ENCODE data around the gene MAN1A2.
"Not testable (repeated sequence)": the region's sequence is repeated elsewhere in the genome, so short reads cannot be mapped to it uniquely, and the experiment has no call there.

The MAN1A2 gene

GRCh38 chr1:117541585-117541984 lies 174.3 kb downstream of the MAN1A2 start:
- DNase-seq (ENCODE audit: low read depth) = no peak
- no peak overlapping the region for H3K4me3 ChIP-seq (ENCODE audit: low read depth, low read length)

- DNase-seq (ENCODE audit: low read depth) = no peak
- no peak overlapping the region for H3K4me3 ChIP-seq (ENCODE audit: low read depth, low read length)
These were observed 177.4 kb downstream of the MAN1A2 start for GRCh38 chr1:117544509-117545109.

GRCh38 chr1:117546467-117546866 lies 179.2 kb downstream of the MAN1A2 start:
- DNase-seq (ENCODE audit: low read depth) = no peak

GRCh38 chr1:117553471-117553870 lies 186.2 kb downstream of the MAN1A2 start:
- no peak for DNase-seq (ENCODE audit: low read depth)
- H3K4me3 ChIP-seq (ENCODE audit: low read depth, low read length) = no peak overlapping the region

More at GRCh38 chr1:117546467-117546866, 179.2 kb downstream of the MAN1A2 start:
- no peak overlapping the region for H3K4me3 ChIP-seq (ENCODE audit: low read depth, low read length)

- no peak overlapping the region for H3K4me3 ChIP-seq (ENCODE audit: low read depth, low read length)
- DNase-seq (ENCODE audit: low read depth) = no peak
These were observed 188.6 kb downstream of the MAN1A2 start for GRCh38 chr1:117555806-117556205.

- no peak overlapping the region for H3K4me3 ChIP-seq (ENCODE audit: low read depth, low read length)
- DNase-seq (ENCODE audit: low read depth) = no peak
These were observed 189.1 kb downstream of the MAN1A2 start for GRCh38 chr1:117556341-117556740.

- no peak overlapping the region for H3K4me3 ChIP-seq (ENCODE audit: low read depth, low read length)
- DNase-seq (ENCODE audit: low read depth) = no peak
These were observed 189.7 kb downstream of the MAN1A2 start for GRCh38 chr1:117556976-117557375.

GRCh38 chr1:117558451-117558850 lies 191.2 kb downstream of the MAN1A2 start:
- DNase-seq (ENCODE audit: low read depth); H3K4me3 ChIP-seq (ENCODE audit: low read depth, low read length): not testable (repeated sequence)

- no peak overlapping the region for H3K4me3 ChIP-seq (ENCODE audit: low read depth, low read length)
These were observed 191.9 kb downstream of the MAN1A2 start for GRCh38 chr1:117559139-117559538.

GRCh38 chr1:117559985-117560384 lies 192.7 kb downstream of the MAN1A2 start:
- DNase-seq (ENCODE audit: low read depth) = no peak
- H3K4me3 ChIP-seq (ENCODE audit: low read depth, low read length) = no peak overlapping the region

More at GRCh38 chr1:117559139-117559538, 191.9 kb downstream of the MAN1A2 start:
- no peak for DNase-seq (ENCODE audit: low read depth)

GRCh38 chr1:117561071-117561470 lies 193.8 kb downstream of the MAN1A2 start:
- no peak for DNase-seq (ENCODE audit: low read depth)
- H3K4me3 ChIP-seq (ENCODE audit: low read depth, low read length) = no peak overlapping the region

GRCh38 chr1:117561551-117561950 lies 194.3 kb downstream of the MAN1A2 start:
- no peak for DNase-seq (ENCODE audit: low read depth)
- H3K4me3 ChIP-seq (ENCODE audit: low read depth, low read length) = no peak overlapping the region

- DNase-seq (ENCODE audit: low read depth) = no peak
- no peak overlapping the region for H3K4me3 ChIP-seq (ENCODE audit: low read depth, low read length)
These were observed 195.6 kb downstream of the MAN1A2 start for GRCh38 chr1:117562581-117563491.

- H3K4me3 ChIP-seq (ENCODE audit: low read depth, low read length) = no peak overlapping the region
- DNase-seq (ENCODE audit: low read depth) = no peak
These were observed 196.2 kb downstream of the MAN1A2 start for GRCh38 chr1:117563492-117563875.

GRCh38 chr1:117564227-117565075 lies 197.2 kb downstream of the MAN1A2 start:
- no peak overlapping the region for H3K4me3 ChIP-seq (ENCODE audit: low read depth, low read length)
- no peak for DNase-seq (ENCODE audit: low read depth)

- DNase-seq (ENCODE audit: low read depth) = no peak
- H3K4me3 ChIP-seq (ENCODE audit: low read depth, low read length) = no peak overlapping the region
These were observed 197.9 kb downstream of the MAN1A2 start for GRCh38 chr1:117565076-117565556.

GRCh38 chr1:117565745-117566455 lies 198.7 kb downstream of the MAN1A2 start:
- no peak overlapping the region for H3K4me3 ChIP-seq (ENCODE audit: low read depth, low read length)
- no peak for DNase-seq (ENCODE audit: low read depth)

- no peak overlapping the region for H3K4me3 ChIP-seq (ENCODE audit: low read depth, low read length)
These were observed 199.3 kb downstream of the MAN1A2 start for GRCh38 chr1:117566556-117566955.

GRCh38 chr1:117567435-117567834 lies 200.2 kb downstream of the MAN1A2 start:
- DNase-seq (ENCODE audit: low read depth) = no peak
- H3K4me3 ChIP-seq (ENCODE audit: low read depth, low read length) = no peak overlapping the region

More at GRCh38 chr1:117566556-117566955, 199.3 kb downstream of the MAN1A2 start:
- DNase-seq (ENCODE audit: low read depth) = no peak
